Right cardiac atrium (tissue), 5 donors: ENCODE measurements around the gene SENP3. TPM values are rescaled to one million over a fixed set of nuclear protein-coding genes. Genes with fewer than 3 reads are reported as not detected.

Source experiments
- ATAC-seq, 2 donors: fragments of 200-7000 bp; cut with Tn5 transposase; one replicate each; pipeline versions ENCODE4 v1.8.0 to v1.9.1; 2020; ENCODE audit warnings: moderate library complexity in 2 of 2, mild to moderate bottlenecking in 1 of 2
- DNase-seq, 3 donors: peaks; one replicate each; pipeline ENCODE4 v3.0.0-alpha.2; 2020
- H3K27ac ChIP-seq: one replicate; pipeline ENCODE4 v1.5.1; 2013; ENCODE audit warnings: mild to moderate bottlenecking, low read length, control low read depth, moderate library complexity
- H3K27me3 ChIP-seq: one replicate; pipeline ENCODE4 v1.6.1; 2013; ENCODE audit not compliant: control insufficient read depth, insufficient read depth
- H3K4me1 ChIP-seq: one replicate; pipeline ENCODE4 v1.6.1; 2013; ENCODE audit warnings: low read length; ENCODE audit not compliant: control insufficient read depth, insufficient read depth
- H3K4me3 ChIP-seq: one replicate; pipeline ENCODE4 v1.5.1; 2013; ENCODE audit warnings: low read length, control low read depth
- H3K9me3 ChIP-seq: one replicate; pipeline ENCODE4 v1.6.1; 2013; ENCODE audit warnings: low read length; ENCODE audit not compliant: control insufficient read depth
- WGBS: extraction: QIAGEN DNeasy Blood & Tissue Kit; methylation state at CpG from one replicate; pipeline ENCODE4 v1.1.7; 2013; 5-methylcytosine and 5-hydroxymethylcytosine counted together
- intact Hi-C, 4 donors: fragments of 100-400 bp; cut with DNase I; formaldehyde crosslinking; loops; one replicate each; pipeline versions ENCODE4 v1.11.0 to v1.14.0; 2022 to 2023
- polyA plus RNA-seq: library from polyadenylated mRNA; stranded (reverse); fragments of 200-250 nt; gene quantifications from one replicate; pipeline ENCODE4 v1.2.3, GENCODE V29; 2013
- total RNA-seq, 4 donors: library from RNA; stranded (reverse); fragmentation: NEBNext Ultra II Directional; extraction: Animal tissue kit (Norgen Biotek cat#: 25700); gene quantifications; one replicate each; pipeline ENCODE4 v1.2.1, GENCODE V29; 2021
- donor health status: healthy with polysubstance abuse.
- donor health status: DM: no; HTN: yes; CAD: no.
- donor health status: DM: no; HTN: no; CAD: no.
- donor health status: DM: no; HTN: yes; CAD: no; lungs with severe emphysema.
- donor health status: DM: yes; HTN: yes; CAD: no.

The SENP3 gene
- total and polyA plus RNA-seq, 5 donors = 27.2 to 45.2 (median 35.1) TPM

- no peaks in the 10 kb centered on the region for H3K9me3 ChIP-seq
- H3K4me1 ChIP-seq = peaks cover 15% of the 10 kb centered on the region
- intact Hi-C loops = no loop called here
- DNase-seq (no peak), ATAC-seq (no peak)
- H3K27ac ChIP-seq = no peak overlapping the region
- 76% methylated on average over 17 of the region's 17 CpGs for WGBS
- no peaks in the 10 kb centered on the region for H3K27me3 ChIP-seq
- no peak overlapping the region for H3K4me3 ChIP-seq
Measured at GRCh38 chr17:7577327-7578199, 15.8 kb downstream of the SENP3 start.

- DNase-seq (peak; percentile 76 to 81 (median 80)), ATAC-seq (peak; percentile 54 to 68)
- H3K4me3 ChIP-seq = no peak within 1 kb of the TSS
- intact Hi-C loops = no loop called here
- H3K4me1 ChIP-seq = peaks cover 22% of the 10 kb centered on the region
- peak within 1 kb of the TSS; percentile 68 for H3K27ac ChIP-seq
- H3K27me3 ChIP-seq = no peaks in the 10 kb centered on the region
- H3K9me3 ChIP-seq = no peaks in the 10 kb centered on the region
- 19% methylated on average over 7 of the region's 7 CpGs for WGBS
Measured at GRCh38 chr17:7579001-7579833, 17.5 kb downstream of the SENP3 start, which contains the start of gene CD68. TSS of gene CD68 (plus strand) at chr17:7579638. CDS start at chr17:7579678, 40 bp downstream.

- DNase-seq (no peak), ATAC-seq (no peak)
- intact Hi-C loops = loop anchor here in 2 of 4 donors (10.0 kb wide), 2 partner anchors 105 to 225 kb away; partner anchors contain the start of genes KCTD11 (in 1 of the 2), TMEM95 (in 1 of the 2), TP53 (in 1 of the 2) and WRAP53 (in 1 of the 2)
- H3K27ac ChIP-seq = peak overlapping the region; percentile 68
- H3K9me3 ChIP-seq = no peaks in the 10 kb centered on the region
- WGBS = 64% methylated on average over 12 of the region's 12 CpGs
- peaks cover 22% of the 10 kb centered on the region for H3K4me1 ChIP-seq
- no peaks in the 10 kb centered on the region for H3K27me3 ChIP-seq
- no peak overlapping the region for H3K4me3 ChIP-seq
Measured at GRCh38 chr17:7579834-7580603, 18.3 kb downstream of the SENP3 start.

- no peaks in the 10 kb centered on the region for H3K27me3 ChIP-seq
- peaks cover 19% of the 10 kb centered on the region for H3K4me1 ChIP-seq
- DNase-seq = no peak
- ATAC-seq = no peak
- H3K27ac ChIP-seq = peak overlapping the region; percentile 5
- no peak overlapping the region for H3K4me3 ChIP-seq
- no peaks in the 10 kb centered on the region for H3K9me3 ChIP-seq
- intact Hi-C loops = loop anchor here in 2 of 4 donors (10.0 kb wide), 2 partner anchors 104 to 226 kb away; partner anchors contain the start of genes KCTD11 (in 1 of the 2), TMEM95 (in 1 of the 2), TP53 (in 1 of the 2) and WRAP53 (in 1 of the 2)
- 77% methylated on average over 23 of the region's 23 CpGs for WGBS
Measured at GRCh38 chr17:7580604-7581575, 19.2 kb downstream of the SENP3 start.

- intact Hi-C loops = loop anchor here in 2 of 4 donors (10.0 kb wide), 2 partner anchors 102 to 228 kb away; partner anchors contain the start of genes KCTD11 (in 1 of the 2), TMEM95 (in 1 of the 2), TP53 (in 1 of the 2) and WRAP53 (in 1 of the 2)
- WGBS = 86% methylated on average over 36 of the region's 36 CpGs
- peak in 1 of 2 donors; percentile 0 for ATAC-seq
- H3K4me1 ChIP-seq = peaks cover 19% of the 10 kb centered on the region
- H3K9me3 ChIP-seq = no peaks in the 10 kb centered on the region
- no peaks in the 10 kb centered on the region for H3K27me3 ChIP-seq
- peak overlapping the region; percentile 3 for H3K4me3 ChIP-seq
- peak overlapping the region; percentile 73 for H3K27ac ChIP-seq
- DNase-seq = peak; percentile 50 to 83 (median 78)
Measured at GRCh38 chr17:7582396-7583252, 20.9 kb downstream of the SENP3 start.

GRCh38 chr17:7583253-7584109 is 21.8 kb downstream of the SENP3 start, which contains the start of gene MPDU1:
TSS of gene MPDU1 (plus strand) at chr17:7583852. CDS start at chr17:7583863, 11 bp downstream.
- no peaks in the 10 kb centered on the region for H3K27me3 ChIP-seq
- H3K4me3 ChIP-seq = peak within 1 kb of the TSS; percentile 69
- DNase-seq (peak; percentile 98 to 99 (median 99)), ATAC-seq (peak; percentile 82 to 87)
- WGBS = 13% methylated on average over 69 of the region's 69 CpGs
- no peaks in the 10 kb centered on the region for H3K9me3 ChIP-seq
- H3K4me1 ChIP-seq = peaks cover 19% of the 10 kb centered on the region
- peak within 1 kb of the TSS; percentile 88 for H3K27ac ChIP-seq
- intact Hi-C loops = loop anchor here in 2 of 4 donors (10.0 kb wide), 2 partner anchors 101 to 229 kb away; partner anchors contain the start of genes KCTD11 (in 1 of the 2), TMEM95 (in 1 of the 2), TP53 (in 1 of the 2) and WRAP53 (in 1 of the 2)

GRCh38 chr17:7586673-7587419 is 25.1 kb downstream of the SENP3 start:
- ATAC-seq (no peak), DNase-seq (no peak)
- no peaks in the 10 kb centered on the region for H3K27me3 ChIP-seq
- H3K9me3 ChIP-seq = no peaks in the 10 kb centered on the region
- peak overlapping the region; percentile 55 for H3K27ac ChIP-seq
- intact Hi-C loops = loop anchor here in 2 of 4 donors (10.0 kb wide), 2 partner anchors 98 to 232 kb away; partner anchors contain the start of genes KCTD11 (in 1 of the 2), TMEM95 (in 1 of the 2), TP53 (in 1 of the 2) and WRAP53 (in 1 of the 2)
- WGBS = 71% methylated on average over 9 of the region's 9 CpGs
- no peak overlapping the region for H3K4me3 ChIP-seq
- H3K4me1 ChIP-seq = peaks cover 13% of the 10 kb centered on the region
